Measurements from ENCODE around the gene HBS1L. TPM values are rescaled to one million over a fixed set of nuclear protein-coding genes. Genes with fewer than 3 reads are reported as not detected.

HBS1L gene
- total RNA-seq, 2 experiments from 2014 or later, result 82.9 to 93.1 TPM

- CTCF ChIA-PET (ENCODE audit: unreplicated experiment), result interaction anchor here (0.6 kb wide), 1 partner anchor 9 kb away, joined by 3 read pairs; no protein-coding TSS in a partner anchor
- Histone ChIP-seq H3K9me3 (ENCODE audit: low read length) (no peaks in the 10 kb centered on the region), H4K20me1 (ENCODE audit: insufficient read depth, low read length) (no peaks in the 10 kb centered on the region), H3K9me2 (ENCODE audit: insufficient read depth, low read length) (no peaks in the 10 kb centered on the region), H3K4me1 (ENCODE audit: insufficient read depth, low read length, poor library complexity, severe bottlenecking) (no peaks in the 10 kb centered on the region), H2AFZ (ENCODE audit: low read length) (no peak overlapping the region), H3K36me3 (ENCODE audit: insufficient read depth, low read length) (no peaks in the 10 kb centered on the region), H3K4me2 (ENCODE audit: low read length) (no peak overlapping the region), H3K79me2 (ENCODE audit: insufficient read depth, low read depth, low read length) (no peaks in the 10 kb centered on the region), H3K4me3 (ENCODE audit: low read depth, low read length, poor library complexity, severe bottlenecking) (no peak overlapping the region), H3K27ac (ENCODE audit: low read depth, low read length, poor library complexity, severe bottlenecking) (no peak overlapping the region)
- no peak for TF ChIP-seq EZH2phosphoT487 (IDR thresholded peaks at IDR 0.05; ENCODE audit: borderline replicate concordance, low read depth, low read length)
- no peak for TF ChIP-seq CTCF (conservative IDR thresholded peaks at IDR 0.05; ENCODE audit: low read length)
- POLR2A ChIA-PET, result interaction anchor here (0.8 to 1.6 kb wide), 5 partner anchors 8 to 47 kb away, joined by 3 to 8 read pairs (median 3); partner anchors contain the start of gene HBS1L
- intact Hi-C loops (cut with micrococcal nuclease; ENCODE audit: unreplicated experiment), result no loop called here
- DNase-seq (ENCODE audit: low spot score), result no peak
- no TSS peak for BruUV-seq (replicated peaks)
Observed at GRCh38 chr6:135092724-135093123, 38.1 kb upstream of the HBS1L start.

GRCh38 chr6:135090819-135091218 is 36.2 kb upstream of the HBS1L start:
- ChIA-PET POLR2A (interaction anchor here (1.4 kb wide), 2 partner anchors 10 to 72 kb away, joined by 3 to 4 read pairs; no protein-coding TSS in a partner anchor), CTCF (ENCODE audit: unreplicated experiment) (no interaction called here)
- DNase-seq (ENCODE audit: low spot score), result no peak
- no TSS peak for BruUV-seq (replicated peaks)
- Histone ChIP-seq H3K27ac (ENCODE audit: low read depth, low read length, poor library complexity, severe bottlenecking) (no peak overlapping the region), H3K4me1 (ENCODE audit: insufficient read depth, low read length, poor library complexity, severe bottlenecking) (no peaks in the 10 kb centered on the region), H2AFZ (ENCODE audit: low read length) (no peak overlapping the region), H3K79me2 (ENCODE audit: insufficient read depth, low read depth, low read length) (no peaks in the 10 kb centered on the region), H3K4me2 (ENCODE audit: low read length) (no peak overlapping the region), H3K9me3 (ENCODE audit: low read length) (no peaks in the 10 kb centered on the region), H3K36me3 (ENCODE audit: insufficient read depth, low read length) (no peaks in the 10 kb centered on the region), H3K9me2 (ENCODE audit: insufficient read depth, low read length) (no peaks in the 10 kb centered on the region), H4K20me1 (ENCODE audit: insufficient read depth, low read length) (no peaks in the 10 kb centered on the region), H3K4me3 (ENCODE audit: low read depth, low read length, poor library complexity, severe bottlenecking) (no peak overlapping the region)
- intact Hi-C loops (cut with micrococcal nuclease; ENCODE audit: unreplicated experiment), result no loop called here
- TF ChIP-seq EZH2phosphoT487 (IDR thresholded peaks at IDR 0.05; ENCODE audit: borderline replicate concordance, low read depth, low read length), result no peak
- TF ChIP-seq CTCF (conservative IDR thresholded peaks at IDR 0.05; ENCODE audit: low read length), result no peak

- no peaks in the 10 kb centered on the region for H3K4me1 ChIP-seq (ENCODE audit: insufficient read depth, low read length, poor library complexity, severe bottlenecking)
- no peaks in the 10 kb centered on the region for H3K9me3 ChIP-seq (ENCODE audit: low read length)
- no peaks in the 10 kb centered on the region for H3K36me3 ChIP-seq (ENCODE audit: insufficient read depth, low read length)
- TF ChIP-seq CTCF (conservative IDR thresholded peaks at IDR 0.05; ENCODE audit: low read length) (no peak), EZH2phosphoT487 (IDR thresholded peaks at IDR 0.05; ENCODE audit: borderline replicate concordance, low read depth, low read length) (no peak)
- H3K27ac ChIP-seq (ENCODE audit: low read depth, low read length, poor library complexity, severe bottlenecking), result no peak overlapping the region
- H4K20me1 ChIP-seq (ENCODE audit: insufficient read depth, low read length), result no peaks in the 10 kb centered on the region
- DNase-seq (ENCODE audit: low spot score), result no peak
- no peak overlapping the region for H3K4me2 ChIP-seq (ENCODE audit: low read length)
- no peaks in the 10 kb centered on the region for H3K79me2 ChIP-seq (ENCODE audit: insufficient read depth, low read depth, low read length)
- no peak overlapping the region for H3K4me3 ChIP-seq (ENCODE audit: low read depth, low read length, poor library complexity, severe bottlenecking)
- no peaks in the 10 kb centered on the region for H3K9me2 ChIP-seq (ENCODE audit: insufficient read depth, low read length)
- no TSS peak for BruUV-seq (replicated peaks)
- no peak overlapping the region for H2AFZ ChIP-seq (ENCODE audit: low read length)
- ChIA-PET POLR2A (interaction anchor here (0.7 to 1.4 kb wide), 5 partner anchors 10 to 34 kb away, joined by 3 to 5 read pairs (median 4); no protein-coding TSS in a partner anchor), CTCF (ENCODE audit: unreplicated experiment) (no interaction called here)
- intact Hi-C loops (cut with micrococcal nuclease; ENCODE audit: unreplicated experiment), result no loop called here
Observed at GRCh38 chr6:135089901-135090300, 35.3 kb upstream of the HBS1L start.
